Stimulated activated CD8-positive, alpha-beta memory T cell treated with anti-CD3 and anti-CD28 coated beads, Interleukin-15, amount 100 ng/mL, for 1 hour (primary cell): Measurements from ENCODE around the gene DNAAF1.
"Not testable (repeated sequence)": the region's sequence is repeated elsewhere in the genome, so short reads cannot be mapped to it uniquely, and the experiment has no call there.

Source experiments
- DNase-seq: peaks from one replicate; pipeline ENCODE4 v3.0.0-alpha.2; 2020; ENCODE audit warnings: low read depth

The DNAAF1 gene

DNA sequence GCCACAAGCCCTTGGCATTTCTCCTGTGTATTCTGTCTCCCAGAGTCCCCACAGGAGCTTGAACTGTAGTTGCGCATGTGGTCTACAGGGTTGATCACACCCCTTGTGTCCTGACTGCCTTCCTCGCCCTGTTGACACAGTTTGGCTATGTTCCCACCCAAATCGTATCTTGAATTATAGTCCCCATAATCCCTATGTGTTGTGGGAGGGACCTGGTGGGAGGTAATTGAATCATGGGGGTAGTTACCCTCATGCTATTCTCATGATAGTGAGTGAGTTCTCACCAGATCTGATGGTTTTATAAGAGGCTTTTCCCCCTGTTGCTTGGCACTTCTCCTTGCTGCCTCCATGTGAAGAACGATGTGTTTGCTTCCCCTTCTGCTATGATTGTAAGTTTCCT, 67.0 kb downstream of the DNAAF1 start:
- DNase-seq, result no peak

DNA sequence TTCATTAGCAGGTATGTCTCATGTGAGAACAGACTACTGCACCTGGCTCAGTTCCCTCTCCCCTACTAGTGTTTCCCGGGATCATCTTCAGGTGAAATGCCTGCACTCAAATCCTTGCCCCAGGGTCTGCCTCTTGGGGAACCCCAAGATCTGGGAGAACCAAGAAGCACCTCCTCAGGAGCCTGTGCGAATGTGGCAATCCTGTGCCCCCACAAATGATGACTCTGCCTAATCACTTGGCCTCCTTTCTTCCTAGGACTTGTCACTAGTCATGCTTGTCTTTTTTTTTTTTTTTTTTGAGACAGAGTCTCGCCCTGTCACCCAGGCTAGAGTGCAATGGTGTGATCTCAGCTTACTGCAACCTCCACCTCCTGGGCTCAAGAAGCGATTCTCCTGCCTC, 67.5 kb downstream of the DNAAF1 start:
- no peak for DNase-seq

DNA sequence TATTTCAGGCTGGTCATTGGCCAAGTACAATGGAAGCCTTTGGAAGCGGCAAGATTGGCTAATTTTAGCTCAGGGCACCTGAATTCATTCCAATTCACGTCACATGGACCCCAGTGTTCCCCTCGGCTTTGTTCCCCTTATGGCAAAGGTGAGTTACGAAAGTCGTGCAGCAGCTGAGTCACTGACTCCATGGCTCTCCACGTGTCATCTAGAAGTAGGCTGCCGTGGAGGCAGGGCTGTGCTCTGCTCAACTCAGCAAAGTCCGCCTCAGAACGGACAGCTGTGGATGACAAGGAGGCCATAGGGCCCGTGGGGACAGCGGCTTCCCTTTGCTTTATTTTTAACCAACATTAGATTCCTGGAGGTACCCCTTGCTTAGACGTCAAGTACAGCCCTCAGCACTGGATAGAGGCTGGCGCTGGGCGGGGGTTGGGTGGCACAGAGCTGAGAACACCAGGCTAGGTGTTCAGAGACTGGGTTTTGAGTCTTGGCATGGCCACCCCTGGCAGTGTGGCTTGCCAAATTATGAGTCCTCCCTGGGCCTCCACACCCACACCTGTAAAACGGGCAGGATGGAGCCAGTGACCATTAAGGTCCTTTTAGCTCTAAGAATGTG, 69.5 kb downstream of the DNAAF1 start:
- DNase-seq, result no peak

DNA sequence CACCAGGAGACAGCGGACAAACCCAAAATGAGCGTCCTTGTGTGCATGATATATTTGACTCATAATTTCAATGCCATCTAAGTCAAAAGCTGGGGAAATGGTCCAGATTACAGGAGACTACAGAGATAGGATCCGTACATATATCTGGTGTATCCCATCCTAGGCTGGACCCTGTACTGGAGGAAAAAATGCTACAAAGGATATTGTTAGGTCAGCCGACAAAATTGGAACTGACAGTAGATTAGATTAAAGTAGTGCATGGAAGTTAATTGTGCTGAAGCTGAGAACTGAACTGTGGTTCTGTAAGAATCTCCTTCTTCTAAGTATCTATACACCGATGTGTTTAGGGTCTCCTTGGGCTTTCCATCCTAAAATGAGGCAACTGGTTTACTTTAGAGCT, 70.4 kb downstream of the DNAAF1 start:
- no peak for DNase-seq

DNA sequence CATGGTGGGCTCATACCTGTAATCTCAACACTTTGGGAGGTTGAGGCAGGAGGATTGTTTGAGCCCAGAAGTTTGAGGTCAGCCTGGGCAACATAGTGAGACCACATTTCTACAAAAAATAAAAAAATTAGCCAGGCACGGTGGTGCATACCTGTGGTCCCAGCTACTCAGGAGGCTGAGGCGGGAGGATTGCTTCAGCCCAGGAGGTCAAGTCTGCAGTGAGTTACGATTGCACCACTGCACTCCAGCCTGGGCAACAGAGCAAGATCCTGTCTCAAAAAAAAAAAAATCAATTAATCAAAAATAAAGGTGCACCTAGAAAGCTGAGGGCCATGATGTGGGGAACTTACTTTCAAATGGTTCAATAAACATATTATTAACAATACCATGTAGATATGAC, 71.0 kb downstream of the DNAAF1 start:
- DNase-seq, result not testable (repeated sequence)

DNA sequence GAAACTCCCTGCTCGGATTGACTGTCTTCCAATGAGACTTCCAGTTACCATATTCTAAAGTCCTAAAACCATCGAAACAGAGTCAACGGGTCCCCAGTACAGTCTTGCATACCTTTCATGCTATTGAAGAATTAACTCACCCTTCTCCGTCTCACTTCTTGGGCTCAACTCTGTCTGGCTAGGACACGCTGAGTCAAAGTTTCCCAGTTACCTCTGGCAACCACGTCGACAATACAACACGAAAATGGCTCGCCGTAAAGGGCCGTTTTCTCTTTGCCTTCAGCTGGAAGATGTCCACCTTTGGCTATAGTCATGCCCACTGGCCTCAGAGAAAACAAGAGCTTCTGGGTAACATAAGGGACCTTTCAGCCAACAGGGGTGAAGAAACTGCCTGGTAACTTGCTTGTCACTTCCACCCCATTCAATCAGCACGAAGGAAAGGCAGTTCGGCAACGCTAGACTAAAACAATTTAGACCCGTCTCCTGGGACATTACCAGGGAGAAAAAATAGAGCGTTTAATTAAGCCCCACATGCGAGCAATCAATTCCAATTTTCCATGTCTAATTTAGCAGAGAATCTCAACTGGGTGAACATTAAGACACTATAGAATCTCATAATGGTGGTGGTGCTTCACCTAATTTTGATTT, 73.2 kb downstream of the DNAAF1 start:
- no peak for DNase-seq

DNA sequence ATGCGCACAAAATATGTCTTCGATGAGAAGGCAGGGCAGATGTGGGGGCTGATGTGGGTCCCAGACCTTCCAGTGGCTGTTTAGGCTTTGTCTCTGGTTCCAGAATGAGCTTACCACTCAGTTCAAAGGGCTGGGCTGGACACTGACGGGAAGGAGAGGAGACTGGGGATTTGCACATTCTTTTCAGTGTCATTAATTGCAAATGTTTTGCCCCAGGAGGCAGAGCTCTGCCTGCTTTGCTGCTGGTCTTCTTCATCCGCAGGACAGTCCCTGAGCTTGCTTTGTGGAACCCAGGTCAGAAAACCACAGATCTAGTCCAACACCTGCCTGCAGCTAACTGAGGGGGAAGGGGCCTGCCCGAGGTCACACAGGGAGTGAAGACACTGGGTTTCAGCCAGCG, 73.8 kb downstream of the DNAAF1 start:
- DNase-seq, result no peak

DNA sequence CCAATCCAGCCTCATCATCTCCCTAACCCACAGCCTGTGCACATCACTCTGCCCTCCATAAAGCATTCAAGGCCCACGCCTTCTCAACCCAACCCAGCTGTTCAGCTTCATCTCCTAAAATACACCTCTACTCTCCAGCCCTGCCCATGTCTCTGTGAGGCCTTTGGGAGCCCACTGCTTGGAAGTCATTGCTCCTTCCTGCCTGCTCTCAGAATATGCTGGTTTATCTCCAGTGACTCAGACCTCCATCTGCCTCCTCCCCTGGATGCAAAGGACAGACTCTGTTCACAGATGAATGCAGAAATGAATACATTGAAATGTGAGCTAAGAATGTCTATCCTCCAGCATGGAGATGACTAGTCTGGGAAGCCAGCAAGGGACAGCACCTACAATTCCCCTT, 75.7 kb downstream of the DNAAF1 start:
- no peak for DNase-seq

DNA sequence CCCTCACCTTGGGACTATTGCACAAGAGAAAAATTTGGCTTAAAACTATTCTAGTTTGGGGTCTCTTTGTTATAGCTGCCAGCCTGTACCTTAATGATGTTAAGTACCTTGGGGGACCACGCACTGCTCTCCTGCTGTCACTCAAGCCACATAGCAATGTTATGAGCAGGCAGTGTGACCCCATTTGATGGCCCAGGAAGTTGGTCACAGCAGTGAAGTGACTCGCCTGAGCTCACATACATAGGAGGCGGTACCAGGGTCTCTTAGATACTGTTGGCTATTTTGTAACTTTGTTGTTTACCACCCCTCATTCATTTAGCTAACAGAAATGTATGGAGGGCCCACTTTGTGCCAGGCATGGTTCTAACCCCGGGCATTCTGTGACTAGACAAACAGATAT, 78.3 kb downstream of the DNAAF1 start:
- DNase-seq, result no peak

DNA sequence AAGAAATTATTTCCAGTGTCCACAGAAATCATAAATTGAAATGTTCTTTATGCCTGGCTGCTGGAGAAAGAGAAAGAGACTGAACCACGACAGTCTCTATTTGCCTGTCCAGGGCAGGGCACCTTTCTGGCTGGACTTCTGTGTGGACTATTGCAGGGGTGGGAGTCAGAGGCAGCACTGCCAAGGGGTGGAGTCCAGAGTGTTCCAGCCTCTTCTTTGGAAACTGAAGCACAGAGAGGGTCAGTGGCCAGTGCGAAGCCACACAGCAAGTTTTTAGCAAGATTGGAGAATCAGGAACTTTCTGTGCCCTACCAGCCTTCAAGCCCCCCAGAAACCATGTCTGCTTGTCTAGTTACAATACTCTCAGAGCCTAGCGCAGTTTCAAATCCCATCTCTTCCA, 79.4 kb downstream of the DNAAF1 start:
- DNase-seq, result no peak

DNA sequence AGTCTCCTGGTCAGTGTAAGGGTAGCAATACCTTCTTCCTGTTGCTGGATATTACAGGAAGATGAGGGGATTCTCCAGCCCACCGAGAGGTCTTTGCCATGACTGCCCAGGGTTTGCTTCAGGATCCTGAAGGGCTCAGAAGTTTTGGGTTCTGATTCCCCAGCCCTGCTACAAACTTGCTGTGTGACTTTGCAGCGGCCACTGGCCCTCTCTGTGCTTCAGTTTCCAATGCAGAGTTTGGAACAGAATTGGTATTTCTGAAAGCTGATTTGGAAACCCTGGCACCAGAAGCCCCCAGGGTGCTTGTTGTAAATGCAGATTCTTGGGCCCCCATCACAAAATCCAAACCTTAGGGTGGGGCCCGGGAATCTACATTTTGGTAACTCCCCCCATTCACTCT, 80.0 kb downstream of the DNAAF1 start:
- DNase-seq, result no peak

DNA sequence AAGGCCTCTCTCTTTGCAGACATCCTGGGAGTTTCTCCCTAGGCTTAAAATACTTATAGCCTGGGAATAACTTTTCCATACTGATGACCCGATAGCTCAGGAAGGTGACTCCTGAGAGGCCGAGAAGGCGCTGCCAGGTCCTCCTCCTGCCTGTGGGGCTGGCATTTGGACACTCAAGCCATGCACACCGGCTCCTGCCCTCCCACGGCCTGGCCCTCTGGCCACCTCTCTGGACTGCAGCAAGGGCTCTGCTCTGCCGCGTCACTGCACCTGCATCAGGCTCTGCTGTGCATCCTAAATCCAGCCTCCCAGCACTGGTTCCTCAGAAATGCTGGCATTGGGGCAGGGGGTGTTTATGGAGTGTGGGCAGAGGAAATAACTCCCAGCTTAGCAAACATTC, 80.5 kb downstream of the DNAAF1 start:
- no peak for DNase-seq

DNA sequence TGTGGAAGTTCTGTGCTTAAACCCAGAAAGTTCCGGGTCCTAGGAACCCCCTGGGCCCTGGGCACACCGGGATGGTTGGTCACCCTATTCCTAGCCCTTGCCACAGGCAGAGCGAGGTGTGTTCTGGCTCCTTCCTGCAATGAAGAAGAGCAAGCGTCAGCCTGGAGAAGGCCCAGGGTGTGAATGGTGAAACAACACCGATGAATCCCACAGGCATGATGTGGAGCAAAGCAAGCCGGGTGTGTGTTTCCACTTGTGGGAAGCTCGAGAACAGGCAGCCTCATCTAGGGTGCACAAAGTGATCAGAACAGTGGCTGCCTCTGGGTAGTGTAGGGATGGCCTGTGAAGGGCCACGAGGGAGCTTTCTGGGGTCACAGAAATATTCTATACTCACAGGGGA, 80.9 kb downstream of the DNAAF1 start:
- DNase-seq, result no peak
